Stimulated activated naive B cell treated with anti-CD40 and anti-IgM and Interleukin-4, amounts not matched to agents 10 μg/mL and 1 μg/mL and 100 μg/mL, for 72 hours (primary cell): ENCODE results near the gene SLC16A6.
"Not testable (repeated sequence)": the region's sequence is repeated elsewhere in the genome, so short reads cannot be mapped to it uniquely, and the experiment has no call there.

Source experiments
- ATAC-seq, 2 donors: fragments of 150-1000 bp; cut with Tn5 transposase; replicated peaks; 2 replicates each; pipeline ENCODE4 v1.10.0; 2021; ENCODE audit warnings: moderate library complexity in 1 of 2
- DNase-seq: peaks from one replicate; pipeline ENCODE4 v3.0.0; 2021
- H3K27ac Mint-ChIP-seq: one replicate; pipeline ENCODE4 v1.8.0; 2022; ENCODE audit warnings: mild to moderate bottlenecking, mixed read lengths
- H3K27me3 Mint-ChIP-seq, 2 donors: one replicate each; pipeline ENCODE4 v1.8.0; 2022; ENCODE audit warnings: mixed read lengths in 2 of 2
- H3K36me3 Mint-ChIP-seq, 2 donors: one replicate each; pipeline ENCODE4 v1.8.0; 2022; ENCODE audit warnings: mixed read lengths in 2 of 2, mild to moderate bottlenecking in 1 of 2
- H3K4me1 Mint-ChIP-seq, 2 donors: one replicate each; pipeline ENCODE4 v1.8.0; 2022; ENCODE audit warnings: mixed read lengths in 2 of 2, mild to moderate bottlenecking in 1 of 2
- H3K4me3 Mint-ChIP-seq, 2 donors: one replicate each; pipeline ENCODE4 v1.8.0; 2022; ENCODE audit warnings: mild to moderate bottlenecking in 2 of 2, mixed read lengths in 2 of 2, moderate library complexity in 1 of 2
- H3K9me3 Mint-ChIP-seq, 2 donors: one replicate each; pipeline ENCODE4 v1.8.0; 2022; ENCODE audit warnings: mixed read lengths in 2 of 2, mild to moderate bottlenecking in 1 of 2

SLC16A6 gene

GRCh38 chr17:68290955-68291835 lies at the start of gene SLC16A6, which contains the start of gene ARSG:
TSS of gene SLC16A6 (minus strand) at chr17:68291127. CDS start at chr17:68278320, 12,807 bp downstream.
TSS of gene ARSG (plus strand) at chr17:68291495. CDS start at chr17:68307494, 15,999 bp downstream.
- ATAC-seq (peak; percentile 61), DNase-seq (peak; percentile 74)
- H3K27ac Mint-ChIP-seq, result peak within 1 kb of the TSS; percentile 97
- no peaks in the 10 kb centered on the region for H3K9me3 Mint-ChIP-seq
- peak within 1 kb of the TSS; percentile 89 to 93 for H3K4me3 Mint-ChIP-seq
- H3K36me3 Mint-ChIP-seq, result peaks cover 0 to 2% of the 10 kb centered on the region in 2 donors
- H3K4me1 Mint-ChIP-seq, result peaks cover 30 to 46% of the 10 kb centered on the region in 2 donors
- H3K27me3 Mint-ChIP-seq, result no peaks in the 10 kb centered on the region

- DNase-seq, result no peak
- no peak for ATAC-seq
- Mint-ChIP-seq H3K27ac (no peak overlapping the region), H3K36me3 (peaks cover 3 to 13% of the 10 kb centered on the region in 2 donors), H3K4me1 (no peaks in the 10 kb centered on the region), H3K27me3 (peaks cover 0 to 5% of the 10 kb centered on the region in 2 donors), H3K9me3 (peaks cover 9 to 12% of the 10 kb centered on the region in 2 donors), H3K4me3 (no peak overlapping the region)
Measured at GRCh38 chr17:68334393-68334792, 43.5 kb upstream of the SLC16A6 start.

DNA sequence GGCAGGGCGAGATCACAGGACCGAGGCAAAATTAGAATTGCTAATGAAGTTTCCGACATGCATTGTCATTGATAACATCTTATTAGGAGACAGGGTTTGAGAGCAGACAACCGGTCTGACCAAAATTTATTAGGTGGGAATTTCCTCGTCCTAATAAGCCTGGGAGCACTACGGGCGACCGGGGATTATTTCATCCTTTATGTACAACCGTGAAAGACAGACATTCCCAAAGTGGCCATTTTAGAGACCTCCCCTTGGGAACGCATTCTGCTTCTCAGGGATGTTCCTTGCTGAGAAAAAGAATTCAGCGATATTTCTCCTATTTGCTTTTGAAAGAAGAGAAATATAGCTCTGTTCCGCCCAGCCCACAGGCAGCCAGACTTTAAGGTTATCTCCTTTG lies 41.0 kb upstream of the SLC16A6 start:
- not testable (repeated sequence) for H3K27me3 Mint-ChIP-seq, H3K27ac Mint-ChIP-seq, H3K4me1 Mint-ChIP-seq, ATAC-seq, DNase-seq, H3K4me3 Mint-ChIP-seq
- Mint-ChIP-seq H3K9me3 (peaks cover 9 to 12% of the 10 kb centered on the region in 2 donors), H3K36me3 (peaks cover 3 to 13% of the 10 kb centered on the region in 2 donors)

GRCh38 chr17:68329331-68329730 lies 38.4 kb upstream of the SLC16A6 start:
- H3K27ac Mint-ChIP-seq, result no peak overlapping the region
- no peaks in the 10 kb centered on the region for H3K27me3 Mint-ChIP-seq
- H3K36me3 Mint-ChIP-seq, result peaks cover 3 to 10% of the 10 kb centered on the region in 2 donors
- H3K4me1 Mint-ChIP-seq, result no peaks in the 10 kb centered on the region
- no peak for ATAC-seq
- DNase-seq, result no peak
- H3K4me3 Mint-ChIP-seq, result no peak overlapping the region
- peaks cover 9 to 10% of the 10 kb centered on the region in 2 donors for H3K9me3 Mint-ChIP-seq

DNA sequence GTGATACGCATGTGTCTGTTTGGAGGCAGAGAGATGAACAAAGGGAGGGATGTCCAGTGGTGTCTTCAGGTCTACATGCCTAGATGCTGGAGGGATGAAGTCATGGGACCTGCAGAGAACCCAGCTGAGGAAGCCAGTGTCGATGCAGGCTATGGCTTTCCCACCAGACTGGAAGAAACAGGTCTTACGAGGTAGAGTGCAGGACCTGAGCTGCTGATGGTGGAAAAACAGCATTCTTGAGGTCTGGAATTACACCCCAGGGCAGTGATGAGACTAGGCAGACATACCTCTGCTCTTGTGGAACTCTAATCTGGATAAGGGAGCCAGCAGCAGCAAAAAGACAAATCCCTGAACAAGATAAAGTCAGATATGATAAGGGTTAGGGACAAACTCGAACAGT lies 37.7 kb upstream of the SLC16A6 start:
- H3K27ac Mint-ChIP-seq, result no peak overlapping the region
- H3K9me3 Mint-ChIP-seq, result peaks cover 9 to 10% of the 10 kb centered on the region in 2 donors
- no peak for ATAC-seq
- peaks cover 3 to 10% of the 10 kb centered on the region in 2 donors for H3K36me3 Mint-ChIP-seq
- H3K4me1 Mint-ChIP-seq, result no peaks in the 10 kb centered on the region
- DNase-seq, result no peak
- H3K27me3 Mint-ChIP-seq, result no peaks in the 10 kb centered on the region
- no peak overlapping the region for H3K4me3 Mint-ChIP-seq

GRCh38 chr17:68327823-68328557 lies 37.1 kb upstream of the SLC16A6 start:
- Mint-ChIP-seq H3K27me3 (no peaks in the 10 kb centered on the region), H3K36me3 (peaks cover 2 to 8% of the 10 kb centered on the region in 2 donors), H3K27ac (no peak overlapping the region), H3K4me1 (no peaks in the 10 kb centered on the region), H3K9me3 (peaks cover 7 to 10% of the 10 kb centered on the region in 2 donors), H3K4me3 (no peak overlapping the region)
- no peak for DNase-seq
- ATAC-seq, result no peak

DNA sequence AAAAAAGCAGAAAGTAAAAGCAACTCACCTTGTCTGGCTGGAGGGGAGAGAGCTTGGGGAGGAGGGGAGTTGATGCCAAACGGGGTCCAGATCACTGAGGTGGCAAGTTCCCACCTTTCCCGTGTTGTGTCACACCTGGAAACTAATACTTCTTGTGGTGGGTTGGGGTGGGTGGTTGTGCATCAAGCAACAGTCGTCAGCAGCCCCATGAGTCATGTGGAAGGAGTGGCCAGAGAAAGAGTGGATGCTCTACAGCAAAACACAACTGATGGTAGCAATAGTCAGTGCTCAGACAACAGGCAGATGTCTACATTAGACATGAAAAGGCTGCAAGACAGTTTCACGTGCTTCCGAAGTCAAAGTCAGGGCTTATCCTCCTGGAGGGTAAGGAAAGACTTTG lies 35.8 kb upstream of the SLC16A6 start:
- Mint-ChIP-seq H3K9me3 (peaks cover 5 to 7% of the 10 kb centered on the region in 2 donors), H3K27ac (no peak overlapping the region), H3K4me1 (no peaks in the 10 kb centered on the region), H3K36me3 (peaks cover 0 to 5% of the 10 kb centered on the region in 2 donors), H3K27me3 (no peaks in the 10 kb centered on the region), H3K4me3 (no peak overlapping the region)
- ATAC-seq (no peak), DNase-seq (no peak)

DNA sequence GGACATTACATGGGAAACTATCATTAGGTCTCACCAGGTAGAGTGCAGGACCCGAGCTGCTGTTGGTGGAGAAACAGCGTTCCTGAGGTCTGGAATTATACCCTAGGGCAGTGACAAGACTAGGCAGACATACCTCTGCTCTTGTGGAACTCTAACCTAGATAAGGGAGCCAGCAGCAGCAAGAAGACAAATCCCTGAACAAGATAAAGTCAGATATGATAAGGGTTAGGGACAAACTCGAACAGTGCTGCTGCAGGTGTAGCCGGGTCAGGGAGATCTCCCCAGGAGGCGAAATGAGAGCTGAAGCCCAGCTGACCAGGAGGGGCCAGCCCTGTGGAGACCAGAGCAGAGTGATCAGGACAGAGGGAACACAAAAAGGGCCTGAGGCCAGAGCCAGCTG lies 35.0 kb upstream of the SLC16A6 start:
- DNase-seq (no peak), ATAC-seq (no peak)
- H3K9me3 Mint-ChIP-seq, result peaks cover 3 to 5% of the 10 kb centered on the region in 2 donors
- H3K36me3 Mint-ChIP-seq, result peaks cover 0 to 5% of the 10 kb centered on the region in 2 donors
- no peak overlapping the region for H3K4me3 Mint-ChIP-seq
- H3K27ac Mint-ChIP-seq, result no peak overlapping the region
- peaks cover 0 to under 1% of the 10 kb centered on the region in 2 donors for H3K27me3 Mint-ChIP-seq
- no peaks in the 10 kb centered on the region for H3K4me1 Mint-ChIP-seq

- DNase-seq (no peak), ATAC-seq (no peak)
- H3K27ac Mint-ChIP-seq, result no peak overlapping the region
- no peaks in the 10 kb centered on the region for H3K9me3 Mint-ChIP-seq
- peaks cover 4 to 5% of the 10 kb centered on the region in 2 donors for H3K4me1 Mint-ChIP-seq
- peaks cover 0 to 11% of the 10 kb centered on the region in 2 donors for H3K27me3 Mint-ChIP-seq
- peaks cover 0 to 9% of the 10 kb centered on the region in 2 donors for H3K36me3 Mint-ChIP-seq
- H3K4me3 Mint-ChIP-seq, result no peak overlapping the region
Measured at GRCh38 chr17:68324654-68325336, 33.9 kb upstream of the SLC16A6 start.

DNA sequence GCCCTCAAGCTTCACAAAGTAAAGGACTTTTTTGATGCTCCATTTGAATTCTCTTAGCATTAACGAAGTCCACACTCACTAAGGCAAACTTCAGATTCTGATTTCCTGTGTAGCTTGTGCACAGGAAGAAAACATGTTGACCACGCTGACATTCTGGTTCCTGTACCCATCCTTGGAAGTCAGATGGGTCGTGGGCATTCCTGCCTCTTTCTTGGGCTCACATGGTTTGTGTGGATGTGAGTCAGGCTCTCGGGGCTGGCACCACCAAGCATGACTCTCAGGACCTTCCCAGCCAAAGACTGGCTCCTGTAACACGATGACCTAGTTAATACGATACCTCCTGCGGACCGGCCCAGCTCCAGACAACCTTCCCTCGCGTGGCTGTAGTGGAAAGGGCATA lies 33.2 kb upstream of the SLC16A6 start:
- H3K4me3 Mint-ChIP-seq, result no peak overlapping the region
- peaks cover 10 to 12% of the 10 kb centered on the region in 2 donors for H3K4me1 Mint-ChIP-seq
- DNase-seq (no peak), ATAC-seq (no peak)
- H3K27me3 Mint-ChIP-seq, result peaks cover 0 to 11% of the 10 kb centered on the region in 2 donors
- no peaks in the 10 kb centered on the region for H3K9me3 Mint-ChIP-seq
- no peak overlapping the region for H3K27ac Mint-ChIP-seq
- peaks cover 0 to 12% of the 10 kb centered on the region in 2 donors for H3K36me3 Mint-ChIP-seq

DNA sequence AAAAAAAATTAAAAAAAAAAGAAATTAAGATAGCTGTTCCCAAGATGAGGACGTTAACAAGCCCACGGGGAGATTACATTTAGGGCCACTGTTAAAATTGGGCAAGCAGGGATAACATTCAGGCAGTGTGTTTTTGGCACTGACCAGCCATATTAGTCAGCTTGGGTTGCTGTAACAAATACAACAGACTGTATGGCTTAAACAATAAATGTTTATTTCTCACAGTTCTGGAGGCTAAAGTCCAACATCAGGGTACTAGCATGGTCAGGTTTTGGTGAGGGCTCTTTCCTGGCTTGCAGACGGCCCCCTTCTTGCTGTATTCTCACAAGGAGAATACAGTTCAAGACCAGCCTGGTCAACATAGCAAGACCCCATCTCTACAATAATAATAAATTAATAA lies 31.7 kb upstream of the SLC16A6 start:
- ATAC-seq (no peak), DNase-seq (no peak)
- Mint-ChIP-seq H3K36me3 (peaks cover 0 to 12% of the 10 kb centered on the region in 2 donors), H3K4me1 (peaks cover 20 to 23% of the 10 kb centered on the region in 2 donors), H3K27me3 (peaks cover 0 to 11% of the 10 kb centered on the region in 2 donors), H3K27ac (no peak overlapping the region), H3K9me3 (no peaks in the 10 kb centered on the region), H3K4me3 (no peak overlapping the region)

DNA sequence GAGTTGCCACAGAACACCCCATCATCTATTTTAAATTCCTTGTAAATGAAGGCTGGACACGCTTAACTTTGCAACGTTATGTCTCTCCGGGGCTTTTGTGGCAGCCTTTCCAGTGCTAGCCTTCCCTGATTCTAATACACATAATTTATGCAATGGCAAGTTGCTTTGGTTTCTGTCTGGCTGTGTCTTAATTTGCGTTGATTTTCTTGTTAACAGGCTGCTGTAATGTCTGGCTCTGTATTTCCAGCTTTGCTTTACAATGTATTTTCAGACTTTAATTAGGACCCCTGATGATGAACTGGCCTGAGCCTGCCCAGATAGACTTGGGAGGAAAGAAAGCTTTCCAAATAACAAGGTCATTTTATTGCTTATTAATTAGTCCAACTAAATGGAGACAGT lies 30.6 kb upstream of the SLC16A6 start:
- ATAC-seq (no peak), DNase-seq (no peak)
- Mint-ChIP-seq H3K9me3 (no peaks in the 10 kb centered on the region), H3K27ac (no peak overlapping the region), H3K27me3 (peaks cover 0 to 11% of the 10 kb centered on the region in 2 donors), H3K36me3 (peaks cover 0 to 12% of the 10 kb centered on the region in 2 donors), H3K4me1 (peaks cover 20 to 23% of the 10 kb centered on the region in 2 donors), H3K4me3 (no peak overlapping the region)

DNA sequence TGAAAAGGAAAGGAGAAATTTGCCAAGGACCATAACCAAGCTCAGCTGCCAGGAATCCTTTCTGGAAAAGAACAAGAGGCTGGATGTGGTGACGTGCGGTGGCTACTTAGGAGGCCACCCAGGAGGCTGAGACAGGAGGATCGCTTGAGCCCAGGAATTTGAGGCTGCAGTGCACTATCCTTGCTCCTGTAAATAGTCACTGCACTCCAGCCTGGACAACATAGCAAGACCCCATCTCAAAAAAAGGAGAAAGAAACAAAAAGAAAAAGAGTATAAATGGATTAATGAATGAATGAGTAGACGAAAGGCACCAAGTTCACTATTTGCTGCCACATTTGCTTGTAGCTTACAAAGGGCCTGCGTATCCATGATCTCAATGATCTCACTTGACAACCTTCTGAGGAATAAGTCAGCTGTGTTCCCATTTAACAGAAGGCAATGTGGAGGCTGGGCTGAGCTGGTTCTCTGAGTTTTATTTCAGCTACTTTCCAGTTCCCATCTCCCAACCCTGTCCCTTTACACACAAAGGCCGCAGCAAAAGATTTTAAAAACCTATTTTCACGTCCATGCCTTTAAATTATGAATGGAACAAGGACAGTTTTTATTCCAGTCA lies 30.1 kb upstream of the SLC16A6 start:
- peaks cover 0 to 15% of the 10 kb centered on the region in 2 donors for H3K27me3 Mint-ChIP-seq
- no peak overlapping the region for H3K4me3 Mint-ChIP-seq
- no peak overlapping the region for H3K27ac Mint-ChIP-seq
- peaks cover 22 to 23% of the 10 kb centered on the region in 2 donors for H3K4me1 Mint-ChIP-seq
- DNase-seq (no peak), ATAC-seq (no peak)
- H3K9me3 Mint-ChIP-seq, result no peaks in the 10 kb centered on the region
- H3K36me3 Mint-ChIP-seq, result peaks cover 3 to 16% of the 10 kb centered on the region in 2 donors
